Stimulated activated CD4-positive, alpha-beta T cell treated with anti-CD3 and anti-CD28 coated beads, TNF-alpha, amount 100 ng/mL, for 4 hours (primary cell): ENCODE data around the gene DCLRE1B.
"Not testable (repeated sequence)": the region's sequence is repeated elsewhere in the genome, so short reads cannot be mapped to it uniquely, and the experiment has no call there.

Experiments
- DNase-seq, 3 experiments: peaks; one replicate each; pipeline ENCODE4 v3.0.0-alpha.2; 2020; ENCODE audit warnings: low read depth in 3 of 3

The DCLRE1B gene

GRCh38 chr1:113947388-113948107, 42.4 kb downstream of the DCLRE1B start:
- DNase-seq = no peak

GRCh38 chr1:113948151-113948550, 43.0 kb downstream of the DCLRE1B start:
- not testable (repeated sequence) for DNase-seq

GRCh38 chr1:113949007-113949406, 43.9 kb downstream of the DCLRE1B start:
- DNase-seq = no peak

DNA sequence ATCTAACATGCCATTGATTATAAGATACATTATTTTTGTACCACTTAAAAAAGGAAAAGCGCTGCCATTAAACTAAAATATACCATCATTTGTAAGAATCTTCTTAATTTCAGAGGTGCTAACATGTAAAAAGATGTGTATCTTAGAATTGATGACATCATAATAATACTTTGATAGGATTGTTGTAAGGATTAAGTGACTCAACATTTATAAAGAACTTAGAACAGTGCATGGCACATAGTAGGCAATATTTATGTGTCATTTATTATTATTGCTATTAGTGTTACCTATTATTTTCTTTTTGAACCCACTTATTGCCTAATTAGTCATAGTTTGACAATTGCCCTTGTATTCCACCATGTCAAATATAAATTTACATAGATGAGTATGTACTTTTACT, 45.8 kb downstream of the DCLRE1B start:
- no peak for DNase-seq

GRCh38 chr1:113951719-113952118, 46.6 kb downstream of the DCLRE1B start:
- DNase-seq = no peak

DNA sequence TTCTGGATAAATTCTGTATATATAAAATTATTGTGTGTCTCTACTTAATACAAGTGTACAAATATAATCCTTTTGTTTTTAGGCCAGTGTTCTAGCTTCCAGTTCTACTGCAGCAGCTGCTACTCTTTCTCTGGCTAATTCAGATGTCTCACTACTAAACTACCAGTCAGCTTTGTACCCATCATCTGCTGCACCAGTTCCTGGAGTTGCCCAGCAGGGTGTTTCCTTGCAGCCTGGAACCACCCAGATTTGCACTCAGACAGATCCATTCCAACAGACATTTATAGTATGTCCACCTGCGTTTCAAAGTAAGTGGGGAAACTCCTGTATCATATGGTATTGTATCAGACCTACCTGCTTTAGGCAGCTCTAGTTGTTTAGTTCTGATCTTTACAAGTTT, 52.9 kb downstream of the DCLRE1B start:
- DNase-seq = no peak

- no peak for DNase-seq
Observed at GRCh38 chr1:113958691-113959090, 53.6 kb downstream of the DCLRE1B start.

- DNase-seq = no peak
Observed at GRCh38 chr1:113963281-113963906, 58.3 kb downstream of the DCLRE1B start.
